Naive thymus-derived CD4-positive, alpha-beta T cell (primary cell): ENCODE measurements around the gene ENTPD5. TPM values are rescaled to one million over a fixed set of nuclear protein-coding genes. Genes with fewer than 3 reads are reported as not detected.

Experiments used
- ATAC-seq: fragments of 150-1000 bp; cut with Tn5 transposase; 2 replicates; pipeline ENCODE4 v1.10.0; 2021; ENCODE audit warnings: mild to moderate bottlenecking, moderate library complexity
- CTCF ChIA-PET: fragments of 350-600 bp; sonication (Branson Sonifier 250); formaldehyde crosslinking; loops from one replicate; lab custom pipeline; 2021; ENCODE audit warnings: antibody characterized with exemption; lab: Charles Lee
- POLR2A ChIA-PET: fragments of 350-600 bp; sonication (Branson Sonifier 250); formaldehyde crosslinking; loops from one replicate; lab custom pipeline; 2021; ENCODE audit warnings: antibody characterized with exemption, inconsistent platforms; lab: Charles Lee
- DNase-seq, 9 donors: peaks; one replicate each; pipeline versions ENCODE4 v3.0.0 to v3.0.0-alpha.2; 2020 to 2022; ENCODE audit warnings: mixed read lengths in 1 of 9
- H3K27ac ChIP-seq: one replicate; pipeline ENCODE4 v1.7.0; 2013; ENCODE audit warnings: mild to moderate bottlenecking, low read depth, low read length, moderate library complexity
- H3K27me3 ChIP-seq, 2 donors: one replicate each; pipeline ENCODE4 v1.7.0; 2013; ENCODE audit warnings: low read length in 2 of 2, mild to moderate bottlenecking in 2 of 2, moderate library complexity in 2 of 2; ENCODE audit not compliant: control insufficient read depth in 2 of 2, insufficient read depth in 2 of 2
- H3K36me3 ChIP-seq, 3 experiments: 1 replicate in 2 of 3; 2 replicates in 1 of 3; pipeline ENCODE4 v1.7.0; 2013; ENCODE audit warnings: low read length in 3 of 3, mild to moderate bottlenecking in 3 of 3, moderate library complexity in 1 of 3; ENCODE audit not compliant: insufficient read depth in 3 of 3, control insufficient read depth in 2 of 3
- H3K4me1 ChIP-seq, 2 donors: one replicate each; pipeline ENCODE4 v1.7.0; 2013; ENCODE audit warnings: low read length in 2 of 2, mild to moderate bottlenecking in 2 of 2, moderate library complexity in 1 of 2; ENCODE audit not compliant: control insufficient read depth in 2 of 2, insufficient read depth in 2 of 2
- H3K4me3 ChIP-seq: 2 replicates; pipeline ENCODE4 v1.7.0; 2013; ENCODE audit warnings: mild to moderate bottlenecking, low read length
- H3K9me3 ChIP-seq, 3 experiments: 1 replicate in 2 of 3; 2 replicates in 1 of 3; pipeline ENCODE4 v1.7.0; 2013; ENCODE audit warnings: low read length in 3 of 3; ENCODE audit not compliant: control insufficient read depth in 2 of 3
- H3K27ac Mint-ChIP-seq, 9 donors: one replicate each; pipeline ENCODE4 v1.8.0; 2020 to 2022; ENCODE audit warnings: mixed read lengths in 9 of 9, mild to moderate bottlenecking in 8 of 9, moderate library complexity in 5 of 9, inconsistent platforms in 2 of 9
- H3K27me3 Mint-ChIP-seq, 5 donors: one replicate each; pipeline ENCODE4 v1.8.0; 2021 to 2022; ENCODE audit warnings: mixed read lengths in 5 of 5, mild to moderate bottlenecking in 1 of 5
- H3K36me3 Mint-ChIP-seq, 5 donors: one replicate each; pipeline ENCODE4 v1.8.0; 2020 to 2022; ENCODE audit warnings: mixed read lengths in 5 of 5, mild to moderate bottlenecking in 3 of 5, inconsistent platforms in 1 of 5
- H3K4me1 Mint-ChIP-seq, 7 donors: one replicate each; pipeline ENCODE4 v1.8.0; 2020 to 2022; ENCODE audit warnings: mixed read lengths in 7 of 7, mild to moderate bottlenecking in 3 of 7, inconsistent platforms in 1 of 7
- H3K4me3 Mint-ChIP-seq, 10 donors: one replicate each; pipeline ENCODE4 v1.8.0; 2020 to 2022; ENCODE audit warnings: mild to moderate bottlenecking in 10 of 10, mixed read lengths in 10 of 10, moderate library complexity in 6 of 10, inconsistent platforms in 2 of 10
- H3K9me3 Mint-ChIP-seq, 11 donors: one replicate each; pipeline ENCODE4 v1.8.0; 2020 to 2022; ENCODE audit warnings: mixed read lengths in 11 of 11, mild to moderate bottlenecking in 4 of 11, inconsistent platforms in 1 of 11, moderate library complexity in 1 of 11
- intact Hi-C, 2 donors: fragments of 100-400 bp; cut with micrococcal nuclease; formaldehyde crosslinking; loops; one replicate each; pipeline ENCODE4 v1.15.1; 2023
- polyA plus RNA-seq, 2 donors: library from polyadenylated mRNA; unstranded; fragments of 300-500 nt; fragmentation: Illumina TruSeq; gene quantifications; one replicate each; pipeline ENCODE4 v1.2.3, GENCODE V29; 2021
- total RNA-seq, 6 experiments: library from RNA in 5 of 6; stranded (reverse) in 5 of 6; gene quantifications; 1 replicate in 5 of 6; 2 replicates in 1 of 6; pipeline ENCODE4 v1.2.3 and lab custom pipeline; 2021 to 2026

ENTPD5 gene
- total and polyA plus RNA-seq, 7 experiments from 2014 or later = 4.2 to 17.1 (median 9.5) TPM

DNA sequence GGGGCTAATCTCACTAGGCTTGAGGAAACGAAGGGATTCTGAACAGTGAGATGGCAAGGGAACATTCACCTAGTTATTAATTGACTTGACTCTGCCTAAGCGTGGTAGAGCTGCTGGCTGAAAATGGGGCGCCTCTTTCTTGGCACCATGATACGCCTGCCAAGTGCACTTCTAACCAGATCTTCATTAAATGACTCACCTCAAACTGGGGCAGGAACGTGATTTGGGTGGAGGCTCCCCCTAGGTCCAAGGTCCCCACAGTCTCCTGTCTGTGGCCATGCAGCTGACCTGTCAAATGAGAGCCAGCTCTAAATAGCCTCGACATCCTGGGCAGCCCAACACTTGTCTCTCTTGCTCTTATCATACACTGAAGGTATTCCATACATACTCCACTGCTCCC lies 43.0 kb downstream of the ENTPD5 start:
- peaks cover 0 to 2% (median 0%) of the 10 kb centered on the region in 7 donors for H3K4me1 Mint-ChIP-seq
- no peak overlapping the region for H3K27ac ChIP-seq
- no peaks in the 10 kb centered on the region for H3K27me3 Mint-ChIP-seq
- H3K4me3 Mint-ChIP-seq = no peak overlapping the region
- peaks cover 0 to 20% (median 6%) of the 10 kb centered on the region in 5 donors for H3K36me3 Mint-ChIP-seq
- no peaks in the 10 kb centered on the region for H3K9me3 ChIP-seq
- H3K4me3 ChIP-seq = no peak overlapping the region
- ChIA-PET CTCF (no interaction called here), POLR2A (no interaction called here)
- no peak overlapping the region for H3K27ac Mint-ChIP-seq
- ATAC-seq = no peak
- H3K27me3 ChIP-seq = no peaks in the 10 kb centered on the region
- intact Hi-C loops = no loop called here
- H3K4me1 ChIP-seq = no peaks in the 10 kb centered on the region
- H3K9me3 Mint-ChIP-seq = no peaks in the 10 kb centered on the region
- H3K36me3 ChIP-seq = peaks cover 0 to 20% (median 0%) of the 10 kb centered on the region in 3 experiments
- DNase-seq = no peak

DNA sequence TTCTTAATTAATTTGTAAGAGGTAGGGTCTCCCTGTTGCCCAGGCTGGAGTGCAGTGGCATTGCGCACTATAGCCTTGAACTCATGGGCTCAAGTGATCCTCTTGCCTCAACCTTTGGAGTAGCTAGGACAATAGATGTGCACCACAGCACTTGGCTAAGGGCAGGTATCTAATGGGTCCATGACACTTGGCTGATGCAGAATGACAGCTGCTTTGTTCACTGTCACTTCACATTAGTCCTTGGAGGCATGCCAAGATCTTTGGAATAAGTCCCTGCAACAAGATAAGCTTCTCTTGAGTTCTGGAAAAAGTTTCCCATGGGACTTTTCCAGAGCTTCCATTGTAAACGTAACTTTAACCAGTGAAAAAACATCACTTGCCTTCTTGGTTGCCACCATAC lies 45.6 kb downstream of the ENTPD5 start:
- ChIA-PET POLR2A (no interaction called here), CTCF (no interaction called here)
- intact Hi-C loops = no loop called here
- no peak for DNase-seq
- H3K27me3 ChIP-seq = no peaks in the 10 kb centered on the region
- H3K4me3 Mint-ChIP-seq = no peak overlapping the region
- no peaks in the 10 kb centered on the region for H3K9me3 Mint-ChIP-seq
- H3K9me3 ChIP-seq = no peaks in the 10 kb centered on the region
- H3K4me3 ChIP-seq = no peak overlapping the region
- no peaks in the 10 kb centered on the region for H3K4me1 ChIP-seq
- ATAC-seq = no peak
- no peaks in the 10 kb centered on the region for H3K4me1 Mint-ChIP-seq
- no peaks in the 10 kb centered on the region for H3K27me3 Mint-ChIP-seq
- H3K27ac Mint-ChIP-seq = no peak overlapping the region
- H3K36me3 Mint-ChIP-seq = peaks cover 0 to 23% (median 0%) of the 10 kb centered on the region in 5 donors
- H3K36me3 ChIP-seq = peaks cover 0 to 24% (median 0%) of the 10 kb centered on the region in 3 experiments
- H3K27ac ChIP-seq = no peak overlapping the region

DNA sequence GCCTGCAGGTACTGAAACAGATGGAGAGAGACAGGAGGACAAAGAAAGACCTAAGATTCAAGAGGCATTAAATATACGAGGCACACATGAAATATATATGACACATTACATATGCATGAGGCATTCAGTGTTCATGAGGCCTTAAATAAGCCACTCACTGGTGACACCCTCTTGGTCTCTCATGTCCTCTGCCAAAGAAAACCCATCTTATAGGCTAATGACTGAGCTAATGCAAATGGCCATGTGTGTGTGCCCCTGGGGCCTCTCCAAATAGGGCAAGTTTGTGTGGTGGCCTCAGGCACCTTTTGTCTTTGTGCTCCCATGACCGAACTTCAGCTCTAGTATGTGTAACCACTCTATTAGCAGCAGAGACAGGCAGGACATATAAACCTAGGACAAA lies 50.2 kb downstream of the ENTPD5 start:
- Histone ChIP-seq H3K27me3 (no peaks in the 10 kb centered on the region), H3K27ac (no peak overlapping the region), H3K4me1 (no peaks in the 10 kb centered on the region), H3K9me3 (no peaks in the 10 kb centered on the region), H3K36me3 (peaks cover 0 to 16% (median 0%) of the 10 kb centered on the region in 3 experiments), H3K4me3 (no peak overlapping the region)
- Mint-ChIP-seq H3K4me1 (no peaks in the 10 kb centered on the region), H3K27me3 (no peaks in the 10 kb centered on the region), H3K4me3 (no peak overlapping the region), H3K36me3 (peaks cover 0 to 25% (median 0%) of the 10 kb centered on the region in 5 donors), H3K27ac (peak overlapping the region in 1 of 9 donors; percentile 58), H3K9me3 (no peaks in the 10 kb centered on the region)
- ChIA-PET CTCF (no interaction called here), POLR2A (no interaction called here)
- DNase-seq (no peak), ATAC-seq (no peak)
- intact Hi-C loops = no loop called here

DNA sequence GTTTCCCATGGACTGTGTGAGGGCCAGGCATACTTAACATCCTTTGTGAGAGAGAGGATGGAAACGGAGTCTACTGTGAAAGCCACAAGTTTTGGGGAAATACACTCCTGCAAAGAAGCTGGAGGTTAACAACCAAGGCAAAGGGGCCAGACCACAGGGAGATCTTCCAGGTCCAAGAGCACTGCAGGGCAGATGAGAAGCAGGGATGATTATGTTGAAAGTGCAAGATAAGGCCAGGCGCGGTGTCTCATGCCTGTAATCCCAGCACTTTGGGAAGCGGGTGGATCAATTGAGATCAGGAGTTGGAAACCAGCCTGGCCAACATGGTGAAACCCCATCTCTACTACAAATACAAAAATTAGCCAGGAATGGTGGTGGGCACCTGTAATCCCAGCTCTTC lies 53.9 kb downstream of the ENTPD5 start:
- H3K36me3 ChIP-seq = peaks cover 4 to 42% (median 4%) of the 10 kb centered on the region in 3 experiments
- H3K27me3 ChIP-seq = no peaks in the 10 kb centered on the region
- ChIA-PET CTCF (no interaction called here), POLR2A (interaction anchor here (1.2 kb wide), 1 partner anchor 15 kb away, joined by 5 read pairs; the partner anchor contains the start of genes COQ6 and FAM161B)
- H3K4me3 ChIP-seq = no peak overlapping the region
- H3K27ac ChIP-seq = no peak overlapping the region
- H3K9me3 Mint-ChIP-seq = no peaks in the 10 kb centered on the region
- ATAC-seq = no peak
- H3K9me3 ChIP-seq = no peaks in the 10 kb centered on the region
- no peak overlapping the region for H3K4me3 Mint-ChIP-seq
- intact Hi-C loops = no loop called here
- no peaks in the 10 kb centered on the region for H3K4me1 ChIP-seq
- no peak for DNase-seq
- H3K27me3 Mint-ChIP-seq = no peaks in the 10 kb centered on the region
- peaks cover 8 to 39% (median 10%) of the 10 kb centered on the region in 5 donors for H3K36me3 Mint-ChIP-seq
- no peaks in the 10 kb centered on the region for H3K4me1 Mint-ChIP-seq
- H3K27ac Mint-ChIP-seq = peak overlapping the region in 5 of 9 donors; percentile 34 to 76 (median 56)

DNA sequence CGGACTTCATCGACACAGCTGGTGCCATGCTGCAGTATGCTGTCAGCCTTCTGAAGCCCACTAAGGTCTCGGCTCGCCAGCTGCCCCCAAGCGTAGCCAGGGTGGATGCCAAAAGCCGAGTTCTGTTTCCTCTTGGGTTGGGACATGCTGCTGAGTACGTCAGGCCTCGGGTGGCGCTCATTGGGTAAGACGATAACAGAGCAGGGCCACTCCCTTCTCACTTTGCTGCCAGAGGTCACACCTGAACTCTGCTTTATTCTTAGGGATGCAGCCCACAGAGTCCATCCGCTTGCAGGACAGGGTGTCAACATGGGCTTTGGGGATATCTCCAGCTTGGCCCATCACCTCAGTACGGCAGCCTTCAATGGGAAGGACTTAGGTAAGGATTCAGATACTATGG lies 57.9 kb downstream of the ENTPD5 start:
- H3K27ac Mint-ChIP-seq = no peak overlapping the region
- no peaks in the 10 kb centered on the region for H3K27me3 ChIP-seq
- no peak overlapping the region for H3K4me3 ChIP-seq
- peaks cover 4 to 70% (median 15%) of the 10 kb centered on the region in 3 experiments for H3K36me3 ChIP-seq
- H3K4me1 ChIP-seq = no peaks in the 10 kb centered on the region
- H3K4me1 Mint-ChIP-seq = no peaks in the 10 kb centered on the region
- H3K36me3 Mint-ChIP-seq = peaks cover 10 to 47% (median 12%) of the 10 kb centered on the region in 5 donors
- DNase-seq (no peak), ATAC-seq (no peak)
- ChIA-PET POLR2A (interaction anchor here (1.0 kb wide), 1 partner anchor 11 kb away, joined by 3 read pairs; the partner anchor contains the start of genes COQ6 and FAM161B), CTCF (no interaction called here)
- H3K9me3 Mint-ChIP-seq = no peaks in the 10 kb centered on the region
- no peak overlapping the region for H3K27ac ChIP-seq
- H3K9me3 ChIP-seq = no peaks in the 10 kb centered on the region
- no peak overlapping the region for H3K4me3 Mint-ChIP-seq
- H3K27me3 Mint-ChIP-seq = no peaks in the 10 kb centered on the region
- intact Hi-C loops = no loop called here

DNA sequence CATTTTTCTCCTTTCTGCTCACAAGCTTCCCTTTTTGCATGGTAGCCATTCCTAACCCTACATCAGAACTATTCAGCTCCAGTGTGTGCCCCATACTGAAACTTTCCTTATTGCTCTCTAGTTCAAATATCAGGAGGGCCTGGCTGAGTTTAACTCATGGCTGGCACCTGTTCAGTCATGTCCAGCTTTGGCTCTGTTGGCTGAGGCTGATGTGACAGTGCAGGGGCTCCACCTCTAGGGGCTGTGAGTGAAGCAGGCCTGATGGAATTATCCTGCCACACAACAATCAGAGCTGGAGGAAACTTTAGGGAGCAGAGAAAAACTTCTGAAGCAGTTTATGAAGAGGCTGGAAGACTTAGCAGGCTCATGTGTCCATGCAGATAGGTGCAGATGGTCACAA lies 60.5 kb downstream of the ENTPD5 start:
- intact Hi-C loops = no loop called here
- Histone ChIP-seq H3K4me3 (no peak overlapping the region), H3K4me1 (no peaks in the 10 kb centered on the region), H3K36me3 (peaks cover 9 to 83% (median 24%) of the 10 kb centered on the region in 3 experiments), H3K27me3 (no peaks in the 10 kb centered on the region), H3K9me3 (no peaks in the 10 kb centered on the region), H3K27ac (no peak overlapping the region)
- no peak for ATAC-seq
- Mint-ChIP-seq H3K27ac (peak overlapping the region in 1 of 9 donors; percentile 61), H3K4me1 (peaks cover 0 to 6% (median 0%) of the 10 kb centered on the region in 7 donors), H3K36me3 (peaks cover 12 to 47% (median 16%) of the 10 kb centered on the region in 5 donors), H3K9me3 (no peaks in the 10 kb centered on the region), H3K27me3 (no peaks in the 10 kb centered on the region), H3K4me3 (no peak overlapping the region)
- DNase-seq = no peak
- POLR2A ChIA-PET = interaction anchor here (0.6 to 0.8 kb wide), 2 partner anchors 23 to 274 kb away, joined by 3 read pairs; no protein-coding TSS in a partner anchor
- CTCF ChIA-PET = no interaction called here

DNA sequence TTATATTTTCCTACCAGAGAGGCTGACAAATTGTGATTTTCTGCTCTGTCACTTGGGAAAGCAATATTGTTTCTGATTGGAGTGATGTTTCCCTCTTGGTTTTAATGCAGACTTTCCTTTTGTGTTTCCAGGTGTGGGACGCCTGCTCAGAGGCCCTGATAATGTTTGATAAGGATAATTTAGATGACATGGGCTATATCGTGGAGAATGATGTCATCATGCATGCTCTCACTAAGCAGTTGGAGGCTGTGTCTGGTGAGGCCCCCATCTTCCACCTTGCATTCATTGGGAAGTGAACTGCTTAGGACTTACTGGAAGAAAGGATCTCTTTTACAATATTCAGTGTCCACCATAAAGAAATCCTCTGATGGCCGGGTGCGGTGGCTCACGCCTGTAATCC lies 63.4 kb downstream of the ENTPD5 start:
- Mint-ChIP-seq H3K27me3 (no peaks in the 10 kb centered on the region), H3K27ac (peak overlapping the region in 1 of 9 donors; percentile 25), H3K4me1 (peaks cover 5 to 18% (median 11%) of the 10 kb centered on the region in 7 donors), H3K9me3 (peaks cover 0 to 2% (median 0%) of the 10 kb centered on the region in 11 donors), H3K4me3 (no peak overlapping the region), H3K36me3 (peaks cover 5 to 37% (median 13%) of the 10 kb centered on the region in 5 donors)
- DNase-seq (no peak), ATAC-seq (no peak)
- H3K9me3 ChIP-seq = no peaks in the 10 kb centered on the region
- no peaks in the 10 kb centered on the region for H3K27me3 ChIP-seq
- H3K36me3 ChIP-seq = peaks cover 6 to 60% (median 24%) of the 10 kb centered on the region in 3 experiments
- peaks cover 0 to 3% of the 10 kb centered on the region in 2 donors for H3K4me1 ChIP-seq
- CTCF ChIA-PET = no interaction called here
- no peak overlapping the region for H3K27ac ChIP-seq
- POLR2A ChIA-PET = no interaction called here
- intact Hi-C loops = no loop called here
- H3K4me3 ChIP-seq = no peak overlapping the region
